Measurements from ENCODE around the gene LRP1. TPM values are rescaled to one million over a fixed set of nuclear protein-coding genes. Genes with fewer than 3 reads are reported as not detected.

Gene LRP1
- total RNA-seq, 4 donors from 2014 or later: 83.1 to 149 (median 106) TPM

GRCh38 chr12:57085999-57086492 is 42.2 kb upstream of the LRP1 start:
- DNase-seq (ENCODE audit: low spot score in 2 of 2): peak in 1 of 2 donors; percentile 79
- H3K9me3 ChIP-seq: no peaks in the 10 kb centered on the region
- no peaks in the 10 kb centered on the region for H3K27me3 ChIP-seq
- peak overlapping the region; percentile 74 for H3K4me3 ChIP-seq
- peak overlapping the region; percentile 97 for H3K27ac ChIP-seq
- no peak for TF ChIP-seq POLR2AphosphoS5 (IDR thresholded peaks at IDR 0.05)
- TF ChIP-seq EP300 (IDR thresholded peaks at IDR 0.05): no peak
- no peak for TF ChIP-seq CTCF (IDR thresholded peaks at IDR 0.05)
- no peak for TF ChIP-seq POLR2A (IDR thresholded peaks at IDR 0.05)
- peaks cover under 1% of the 10 kb centered on the region for H3K36me3 ChIP-seq
- H3K4me1 ChIP-seq: peaks cover 30% of the 10 kb centered on the region
- WGBS: 4% methylated on average over 12 of the region's 12 CpGs

GRCh38 chr12:57086493-57087009 is 41.7 kb upstream of the LRP1 start:
- peaks cover 6% of the 10 kb centered on the region for H3K36me3 ChIP-seq
- TF ChIP-seq EP300 (IDR thresholded peaks at IDR 0.05): no peak
- TF ChIP-seq POLR2A (IDR thresholded peaks at IDR 0.05): no peak
- TF ChIP-seq CTCF (IDR thresholded peaks at IDR 0.05): no peak
- TF ChIP-seq POLR2AphosphoS5 (IDR thresholded peaks at IDR 0.05): no peak
- H3K27ac ChIP-seq: peak overlapping the region; percentile 97
- WGBS: under 1% methylated on average over 14 of the region's 14 CpGs
- no peaks in the 10 kb centered on the region for H3K9me3 ChIP-seq
- H3K27me3 ChIP-seq: no peaks in the 10 kb centered on the region
- peak in 1 of 2 donors; percentile 82 for DNase-seq (ENCODE audit: low spot score in 2 of 2)
- H3K4me1 ChIP-seq: peaks cover 35% of the 10 kb centered on the region
- H3K4me3 ChIP-seq: peak overlapping the region; percentile 74

- Histone ChIP-seq H3K27me3 (no peaks in the 10 kb centered on the region), H3K27ac (peak overlapping the region; percentile 97), H3K36me3 (peaks cover 12% of the 10 kb centered on the region), H3K9me3 (no peaks in the 10 kb centered on the region), H3K4me1 (peaks cover 41% of the 10 kb centered on the region), H3K4me3 (peak overlapping the region; percentile 74)
- WGBS: 1% methylated on average over 23 of the region's 52 CpGs
- DNase-seq (ENCODE audit: low spot score in 2 of 2): peak; percentile 95 to 96
- TF ChIP-seq POLR2A (IDR thresholded peaks at IDR 0.05) (peak in 1 of 2 donors; percentile 33), EP300 (IDR thresholded peaks at IDR 0.05) (no peak)
Measured at GRCh38 chr12:57087010-57087690, 41.1 kb upstream of the LRP1 start.

- peak overlapping the region; percentile 97 for H3K27ac ChIP-seq
- 1% methylated on average over 17 of the region's 37 CpGs for WGBS
- TF ChIP-seq CTCF (IDR thresholded peaks at IDR 0.05) (no peak), POLR2A (IDR thresholded peaks at IDR 0.05) (no peak), POLR2AphosphoS5 (IDR thresholded peaks at IDR 0.05) (peak in 1 of 3 donors; percentile 50), EP300 (IDR thresholded peaks at IDR 0.05) (no peak)
- peaks cover 18% of the 10 kb centered on the region for H3K36me3 ChIP-seq
- H3K9me3 ChIP-seq: no peaks in the 10 kb centered on the region
- peak; percentile 92 to 94 for DNase-seq (ENCODE audit: low spot score in 2 of 2)
- peaks cover 47% of the 10 kb centered on the region for H3K4me1 ChIP-seq
- H3K27me3 ChIP-seq: no peaks in the 10 kb centered on the region
- H3K4me3 ChIP-seq: peak overlapping the region; percentile 74
Measured at GRCh38 chr12:57087691-57088353, 40.5 kb upstream of the LRP1 start.

- peaks cover 55% of the 10 kb centered on the region for H3K4me1 ChIP-seq
- peak; percentile 89 to 99 (median 98) for TF ChIP-seq POLR2AphosphoS5 (IDR thresholded peaks at IDR 0.05)
- peak; percentile 35 to 76 for TF ChIP-seq POLR2A (IDR thresholded peaks at IDR 0.05)
- no peak for TF ChIP-seq CTCF (IDR thresholded peaks at IDR 0.05)
- TF ChIP-seq EP300 (IDR thresholded peaks at IDR 0.05): no peak
- peak; percentile 98 for DNase-seq (ENCODE audit: low spot score in 2 of 2)
- 2% methylated on average over 38 of the region's 91 CpGs for WGBS
- peak within 1 kb of the TSS; percentile 97 for H3K27ac ChIP-seq
- H3K27me3 ChIP-seq: no peaks in the 10 kb centered on the region
- H3K9me3 ChIP-seq: no peaks in the 10 kb centered on the region
- H3K36me3 ChIP-seq: peaks cover 26% of the 10 kb centered on the region
- H3K4me3 ChIP-seq: peak within 1 kb of the TSS; percentile 74
Measured at GRCh38 chr12:57088354-57089270, 39.7 kb upstream of the LRP1 start, which contains the start of gene NAB2. Gene NAB2 (plus strand): TSS chr12:57089114. CDS start chr12:57089272, 158 bp downstream.
